DND-41 (cell line): ENCODE measurements around the gene SAXO1.

Experiments
- CTCF ChIP-seq: IDR thresholded peaks from 2 replicates; pipeline ENCODE4 v1.5.1; 2012; ENCODE audit warnings: borderline replicate concordance, low read length, moderate library complexity, mild to moderate bottlenecking; ENCODE audit not compliant: poor library complexity, severe bottlenecking; ENCODE audit errors: extremely low read depth
- EZH2 ChIP-seq: IDR thresholded peaks from 3 replicates; pipeline ENCODE4 v1.6.1; 2012; ENCODE audit warnings: borderline replicate concordance, low read depth, mild to moderate bottlenecking, moderate library complexity, low read length, inconsistent platforms; ENCODE audit not compliant: severe bottlenecking

- no peak for TF ChIP-seq CTCF
- TF ChIP-seq EZH2, result no peak
These were observed 61.6 kb downstream of the SAXO1 start for GRCh38 chr9:18971404-18971803.
